ENCODE results near the gene SPC24.
"Not testable (repeated sequence)": the region's sequence is repeated elsewhere in the genome, so short reads cannot be mapped to it uniquely, and the experiment has no call there.

Gene SPC24

DNA sequence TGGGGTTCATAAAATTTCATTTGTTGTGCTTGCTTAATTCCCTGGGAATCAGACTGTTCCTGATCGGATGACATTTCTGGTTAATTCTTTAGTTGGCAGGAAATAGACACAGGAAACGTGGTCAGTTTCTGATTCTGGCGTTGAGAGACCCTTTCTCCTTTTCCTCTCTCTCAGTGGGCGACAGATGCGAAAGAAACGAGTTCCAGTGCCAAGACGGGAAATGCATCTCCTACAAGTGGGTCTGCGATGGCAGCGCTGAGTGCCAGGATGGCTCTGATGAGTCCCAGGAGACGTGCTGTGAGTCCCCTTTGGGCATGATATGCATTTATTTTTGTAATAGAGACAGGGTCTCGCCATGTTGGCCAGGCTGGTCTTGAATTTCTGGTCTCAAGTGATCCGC, 55.5 kb downstream of the SPC24 start:
- no peak for DNase-seq (ENCODE audit: low read depth)
- no peak overlapping the region for H3K4me3 ChIP-seq (ENCODE audit: control insufficient read depth, low read depth, low read length)
- TF ChIP-seq, protein P1, sequence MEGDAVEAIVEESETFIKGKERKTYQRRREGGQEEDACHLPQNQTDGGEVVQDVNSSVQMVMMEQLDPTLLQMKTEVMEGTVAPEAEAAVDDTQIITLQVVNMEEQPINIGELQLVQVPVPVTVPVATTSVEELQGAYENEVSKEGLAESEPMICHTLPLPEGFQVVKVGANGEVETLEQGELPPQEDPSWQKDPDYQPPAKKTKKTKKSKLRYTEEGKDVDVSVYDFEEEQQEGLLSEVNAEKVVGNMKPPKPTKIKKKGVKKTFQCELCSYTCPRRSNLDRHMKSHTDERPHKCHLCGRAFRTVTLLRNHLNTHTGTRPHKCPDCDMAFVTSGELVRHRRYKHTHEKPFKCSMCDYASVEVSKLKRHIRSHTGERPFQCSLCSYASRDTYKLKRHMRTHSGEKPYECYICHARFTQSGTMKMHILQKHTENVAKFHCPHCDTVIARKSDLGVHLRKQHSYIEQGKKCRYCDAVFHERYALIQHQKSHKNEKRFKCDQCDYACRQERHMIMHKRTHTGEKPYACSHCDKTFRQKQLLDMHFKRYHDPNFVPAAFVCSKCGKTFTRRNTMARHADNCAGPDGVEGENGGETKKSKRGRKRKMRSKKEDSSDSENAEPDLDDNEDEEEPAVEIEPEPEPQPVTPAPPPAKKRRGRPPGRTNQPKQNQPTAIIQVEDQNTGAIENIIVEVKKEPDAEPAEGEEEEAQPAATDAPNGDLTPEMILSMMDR (IDR thresholded peaks at IDR 0.05; ENCODE audit: control insufficient read depth, insufficient read depth, low read depth, low read length, missing control alignments): no peak

DNA sequence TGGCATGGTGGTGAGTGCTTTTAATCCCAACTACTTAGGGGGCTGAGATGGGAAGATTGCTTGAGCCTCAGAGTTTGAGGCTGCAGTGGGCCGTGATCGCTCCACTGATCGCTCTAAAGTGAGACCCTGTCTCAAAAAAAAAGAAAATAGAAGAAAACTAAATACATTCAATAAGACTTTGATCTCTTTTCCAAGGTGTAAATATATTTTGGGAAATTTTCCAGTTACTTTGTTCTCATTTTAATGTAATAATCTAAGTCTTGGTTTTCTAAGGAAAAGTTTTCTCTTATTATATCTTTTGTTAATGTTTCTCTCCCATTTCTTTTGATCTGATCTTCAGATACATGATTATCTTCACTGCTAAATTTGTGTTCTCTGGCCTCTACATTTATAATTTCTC, 56.7 kb downstream of the SPC24 start:
- DNase-seq (ENCODE audit: low read depth): no peak
- no peak overlapping the region for H3K4me3 ChIP-seq (ENCODE audit: control insufficient read depth, low read depth, low read length)
- TF ChIP-seq, protein P1 (IDR thresholded peaks at IDR 0.05; ENCODE audit: control insufficient read depth, insufficient read depth, low read depth, low read length, missing control alignments): no peak

DNA sequence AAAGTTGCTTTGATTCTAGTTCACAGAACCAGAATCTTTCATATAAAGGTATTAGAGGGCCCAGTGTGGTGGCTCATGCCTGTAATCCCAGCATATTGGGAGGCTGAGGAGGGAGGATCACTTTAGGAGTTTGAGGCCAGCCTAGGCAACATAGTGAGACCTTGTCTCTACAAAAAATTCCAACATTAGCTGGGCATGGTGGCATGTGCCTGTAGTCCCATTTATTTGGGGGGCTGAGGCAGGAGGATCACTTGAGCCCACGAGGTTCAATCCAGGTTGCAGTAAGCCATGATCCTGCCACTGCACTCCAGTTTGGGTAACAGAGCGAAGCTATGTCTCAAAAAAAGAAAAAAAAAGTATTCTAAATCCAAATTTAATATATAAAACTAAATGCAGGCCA, 57.3 kb downstream of the SPC24 start:
- H3K4me3 ChIP-seq (ENCODE audit: control insufficient read depth, low read depth, low read length): no peak overlapping the region
- DNase-seq (ENCODE audit: low read depth): no peak
- TF ChIP-seq, protein P1 (IDR thresholded peaks at IDR 0.05; ENCODE audit: control insufficient read depth, insufficient read depth, low read depth, low read length, missing control alignments): no peak

DNA sequence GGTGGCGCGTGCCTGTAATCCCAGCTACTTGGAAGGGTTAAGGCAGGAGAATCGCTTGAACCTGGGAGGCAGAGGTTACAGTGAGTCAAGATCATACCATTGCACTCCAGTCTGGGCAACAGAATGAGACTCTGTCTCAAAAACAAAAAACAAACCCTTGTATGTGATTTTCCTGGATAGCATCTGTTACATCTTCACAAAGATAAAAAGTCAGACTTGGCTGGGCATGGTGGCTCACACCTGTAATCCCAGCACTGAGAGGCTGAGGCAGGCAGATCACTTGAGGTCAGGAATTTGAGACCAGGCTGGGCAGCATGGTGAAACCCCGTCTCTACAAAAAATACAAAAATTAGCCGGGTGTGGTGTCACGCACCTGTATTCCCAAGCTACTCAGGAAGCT, 58.2 kb downstream of the SPC24 start:
- not testable (repeated sequence) for H3K4me3 ChIP-seq (ENCODE audit: control insufficient read depth, low read depth, low read length); DNase-seq (ENCODE audit: low read depth)

DNA sequence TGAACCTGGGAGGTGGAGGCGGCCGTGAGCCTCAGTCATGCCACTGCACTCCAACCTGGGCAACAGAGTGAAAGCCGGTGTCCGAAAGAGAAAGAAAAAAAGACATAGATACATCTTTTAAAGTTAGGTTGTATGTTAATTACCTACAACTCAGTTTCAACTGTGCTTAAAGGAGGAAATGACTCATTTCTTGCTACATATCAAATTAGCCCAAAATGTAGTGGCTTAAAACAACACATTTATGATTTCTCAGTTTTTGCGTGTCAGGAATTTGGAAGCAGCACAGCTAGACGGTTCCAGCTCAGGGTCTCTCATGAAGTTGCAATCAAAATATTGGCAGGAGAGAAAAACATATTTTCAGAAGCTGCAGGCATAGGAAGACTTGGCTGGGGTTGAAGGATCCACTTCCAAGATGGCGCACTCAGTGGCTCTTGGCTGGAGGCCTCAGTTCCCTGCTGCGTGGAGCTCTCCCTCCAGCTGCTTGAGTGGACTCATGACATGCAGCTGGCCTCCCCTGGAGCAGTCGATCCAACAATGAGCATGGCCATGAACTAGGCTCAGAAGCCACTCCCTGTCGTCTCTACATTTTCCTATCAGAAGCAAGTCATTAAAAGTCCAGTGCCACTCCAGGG, 59.3 kb downstream of the SPC24 start:
- DNase-seq (ENCODE audit: low read depth): no peak
- H3K4me3 ChIP-seq (ENCODE audit: control insufficient read depth, low read depth, low read length): no peak overlapping the region
- TF ChIP-seq, protein P1 (IDR thresholded peaks at IDR 0.05; ENCODE audit: control insufficient read depth, insufficient read depth, low read depth, low read length, missing control alignments): no peak

Data from AG09309 (cell line).